ENCODE data around the gene STARD6. TPM values are rescaled to one million over a fixed set of nuclear protein-coding genes. Genes with fewer than 3 reads are reported as not detected.

The STARD6 gene
- total and polyA plus RNA-seq, 7 donors, result not detected

DNA sequence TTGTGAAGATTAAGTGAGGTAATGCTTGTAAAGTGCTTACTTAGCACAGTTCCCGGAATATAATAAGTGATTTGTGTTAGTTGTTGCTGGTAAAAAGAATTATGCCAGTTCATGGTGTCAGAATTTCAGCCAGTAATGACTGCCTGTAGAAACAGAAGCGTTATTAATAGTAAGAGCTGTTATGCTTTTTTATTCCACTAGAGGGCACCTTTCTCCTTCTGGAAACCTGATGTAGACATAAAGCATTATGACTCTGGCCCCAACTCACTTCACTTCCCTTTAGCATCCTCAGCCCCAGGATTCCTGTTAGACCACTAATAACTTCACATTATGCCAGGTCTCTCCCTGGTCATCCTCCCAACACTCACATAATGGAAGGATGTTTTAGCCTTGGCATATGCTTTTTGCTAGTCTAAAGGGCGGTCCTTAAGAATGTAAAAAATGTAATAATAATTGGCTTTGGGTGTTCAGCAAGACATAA, 34.9 kb upstream of the STARD6 start:
- H3K4me1 ChIP-seq, result no peaks in the 10 kb centered on the region
- peak in 2 of 4 donors; percentile 67 to 74 for ATAC-seq
- H3K36me3 ChIP-seq (ENCODE audit: insufficient read depth in 1 of 2, low read depth in 1 of 2), result no peaks in the 10 kb centered on the region
- H3K27me3 ChIP-seq (ENCODE audit: insufficient read depth in 3 of 3, low read length in 2 of 3), result no peaks in the 10 kb centered on the region
- H3K9me3 ChIP-seq, result no peaks in the 10 kb centered on the region
- TF ChIP-seq, protein P1, sequence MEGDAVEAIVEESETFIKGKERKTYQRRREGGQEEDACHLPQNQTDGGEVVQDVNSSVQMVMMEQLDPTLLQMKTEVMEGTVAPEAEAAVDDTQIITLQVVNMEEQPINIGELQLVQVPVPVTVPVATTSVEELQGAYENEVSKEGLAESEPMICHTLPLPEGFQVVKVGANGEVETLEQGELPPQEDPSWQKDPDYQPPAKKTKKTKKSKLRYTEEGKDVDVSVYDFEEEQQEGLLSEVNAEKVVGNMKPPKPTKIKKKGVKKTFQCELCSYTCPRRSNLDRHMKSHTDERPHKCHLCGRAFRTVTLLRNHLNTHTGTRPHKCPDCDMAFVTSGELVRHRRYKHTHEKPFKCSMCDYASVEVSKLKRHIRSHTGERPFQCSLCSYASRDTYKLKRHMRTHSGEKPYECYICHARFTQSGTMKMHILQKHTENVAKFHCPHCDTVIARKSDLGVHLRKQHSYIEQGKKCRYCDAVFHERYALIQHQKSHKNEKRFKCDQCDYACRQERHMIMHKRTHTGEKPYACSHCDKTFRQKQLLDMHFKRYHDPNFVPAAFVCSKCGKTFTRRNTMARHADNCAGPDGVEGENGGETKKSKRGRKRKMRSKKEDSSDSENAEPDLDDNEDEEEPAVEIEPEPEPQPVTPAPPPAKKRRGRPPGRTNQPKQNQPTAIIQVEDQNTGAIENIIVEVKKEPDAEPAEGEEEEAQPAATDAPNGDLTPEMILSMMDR (IDR thresholded peaks at IDR 0.05), result peak; percentile 58
- H3K4me3 ChIP-seq, result no peak overlapping the region
- H3K27ac ChIP-seq, result no peak overlapping the region
- 31 to 33% (median 32%) methylated on average over 3 of the region's 3 CpGs for whole genome bisulfite sequencing, 3 donors
- intact Hi-C loops (cut with DNase I), result no loop called here
- no peak for DNase-seq

DNA sequence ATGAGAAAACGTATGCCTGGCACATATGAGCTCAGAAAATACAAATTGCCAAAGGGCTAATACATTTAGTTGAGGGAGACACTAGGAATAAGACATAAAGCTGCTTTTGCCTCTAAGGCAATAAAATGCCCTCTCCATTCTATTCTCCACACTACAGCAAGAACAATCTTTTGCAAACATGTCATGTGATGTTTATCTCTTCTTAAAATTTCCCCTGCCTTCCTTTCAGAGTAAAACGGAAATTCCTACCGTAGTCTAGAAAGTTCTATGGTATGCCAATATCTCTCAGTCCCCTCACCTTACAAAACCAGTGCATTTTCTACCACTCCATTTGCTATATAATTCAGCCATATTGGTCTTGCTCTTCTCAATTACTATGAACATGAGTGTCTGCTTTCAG, 33.2 kb upstream of the STARD6 start:
- Histone ChIP-seq H3K27me3 (ENCODE audit: insufficient read depth in 3 of 3, low read length in 2 of 3) (no peaks in the 10 kb centered on the region), H3K9me3 (no peaks in the 10 kb centered on the region), H3K27ac (no peak overlapping the region), H3K4me3 (no peak overlapping the region), H3K4me1 (no peaks in the 10 kb centered on the region), H3K36me3 (ENCODE audit: insufficient read depth in 1 of 2, low read depth in 1 of 2) (no peaks in the 10 kb centered on the region)
- 66 to 73% (median 69%) methylated on average over 3 of the region's 3 CpGs for WGBS, 3 donors
- DNase-seq, result no peak
- intact Hi-C loops (cut with DNase I), result no loop called here
- ATAC-seq, result no peak
- TF ChIP-seq, protein P1 (IDR thresholded peaks at IDR 0.05), result no peak

DNA sequence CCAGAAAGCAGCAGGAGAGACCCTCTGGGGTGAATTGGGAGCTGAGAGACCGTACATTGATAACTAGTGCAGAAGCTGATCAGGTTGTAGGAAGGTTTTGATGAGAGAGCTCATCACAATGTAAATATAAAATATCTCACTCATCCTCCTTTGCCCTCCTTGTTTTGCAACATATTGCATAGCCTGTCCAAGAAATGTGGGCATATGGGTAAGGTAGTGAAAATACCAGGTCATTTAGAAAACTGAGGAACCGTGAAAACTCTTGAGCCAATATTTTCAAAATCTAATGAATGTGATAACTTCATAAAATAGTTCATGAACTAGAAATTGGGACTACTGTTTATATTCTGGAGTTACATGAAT, 31.5 kb upstream of the STARD6 start:
- Histone ChIP-seq H3K36me3 (ENCODE audit: insufficient read depth in 1 of 2, low read depth in 1 of 2) (no peaks in the 10 kb centered on the region), H3K4me1 (no peaks in the 10 kb centered on the region), H3K9me3 (no peaks in the 10 kb centered on the region), H3K4me3 (no peak overlapping the region), H3K27ac (no peak overlapping the region), H3K27me3 (ENCODE audit: insufficient read depth in 3 of 3, low read length in 2 of 3) (no peaks in the 10 kb centered on the region)
- ATAC-seq (no peak), DNase-seq (no peak)
- intact Hi-C loops (cut with DNase I), result no loop called here
- 35 to 43% (median 37%) methylated on average over 2 of the region's 2 CpGs for WGBS, 3 donors
- TF ChIP-seq, protein P1 (IDR thresholded peaks at IDR 0.05), result no peak

DNA sequence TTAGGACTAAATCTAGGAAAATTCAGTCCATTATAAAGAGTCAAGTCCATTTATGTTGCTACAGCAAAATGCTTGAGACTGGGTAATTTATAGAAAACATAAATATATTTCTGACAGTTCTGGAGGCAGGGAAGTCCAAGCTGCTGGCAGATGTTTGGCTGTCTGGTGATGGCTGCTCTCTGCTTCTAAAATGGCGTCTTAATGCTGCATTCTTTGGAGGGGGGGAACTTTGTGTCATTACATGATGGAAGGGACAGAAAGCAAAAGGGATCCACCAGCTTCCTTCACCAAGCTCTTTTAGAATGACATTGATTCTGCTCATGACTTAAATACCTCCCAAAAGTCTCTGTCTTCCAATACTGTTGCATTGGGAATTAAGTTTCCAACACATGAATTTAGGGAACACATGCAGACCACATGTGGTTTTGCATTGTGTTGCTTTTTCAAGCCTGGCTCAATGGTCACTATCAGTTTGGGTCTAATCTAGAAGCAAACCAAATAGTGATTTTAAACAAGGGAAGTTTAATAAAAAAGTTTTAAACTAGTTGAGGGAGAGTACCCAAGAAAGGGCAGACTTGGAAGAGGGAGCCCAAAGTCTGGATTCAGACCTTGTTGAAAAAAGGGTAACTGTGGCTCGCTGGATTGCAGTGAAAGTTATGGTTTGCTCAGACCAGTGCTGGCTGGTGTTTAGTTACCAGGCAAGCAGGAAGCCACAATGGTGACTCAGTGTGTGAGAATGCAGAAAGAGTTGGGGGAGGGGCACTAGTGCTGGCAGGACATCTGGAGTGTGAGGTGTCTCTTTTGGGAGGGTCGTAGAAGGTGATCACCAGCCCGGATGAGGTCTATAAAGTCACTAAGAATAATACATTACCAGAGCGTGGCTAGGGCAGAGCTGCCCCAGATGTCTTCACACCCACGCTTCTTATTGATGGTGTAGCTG, 30.8 kb upstream of the STARD6 start:
- no peaks in the 10 kb centered on the region for H3K9me3 ChIP-seq
- no peak overlapping the region for H3K4me3 ChIP-seq
- no peaks in the 10 kb centered on the region for H3K4me1 ChIP-seq
- no peak overlapping the region for H3K27ac ChIP-seq
- 28 to 30% (median 29%) methylated on average over 6 of the region's 6 CpGs for WGBS, 3 donors
- H3K36me3 ChIP-seq (ENCODE audit: insufficient read depth in 1 of 2, low read depth in 1 of 2), result no peaks in the 10 kb centered on the region
- peak in 1 of 4 donors; percentile 48 for ATAC-seq
- DNase-seq, result no peak
- TF ChIP-seq, protein P1 (IDR thresholded peaks at IDR 0.05), result no peak
- intact Hi-C loops (cut with DNase I), result no loop called here
- H3K27me3 ChIP-seq (ENCODE audit: insufficient read depth in 3 of 3, low read length in 2 of 3), result no peaks in the 10 kb centered on the region

Measured in psoas muscle (tissue), 8 donors.